PC-3 (cell line): ENCODE measurements around the gene DQX1.

Experiments
- EZH2 ChIP-seq: fragments of 300-600 bp; sonication (generic); IDR thresholded peaks from one replicate; pipeline ENCODE4 v1.6.1; 2017; ENCODE audit warnings: antibody characterized with exemption, mild to moderate bottlenecking, low read length; ENCODE audit not compliant: unreplicated experiment
- TF ChIP-seq, protein P1 (sequence below): fragments of 300-600 bp; sonication (generic); conservative IDR thresholded peaks from 2 replicates; pipeline ENCODE4 v1.5.1; 2017; ENCODE audit warnings: antibody characterized with exemption, low read depth, mild to moderate bottlenecking, low read length

DNA sequence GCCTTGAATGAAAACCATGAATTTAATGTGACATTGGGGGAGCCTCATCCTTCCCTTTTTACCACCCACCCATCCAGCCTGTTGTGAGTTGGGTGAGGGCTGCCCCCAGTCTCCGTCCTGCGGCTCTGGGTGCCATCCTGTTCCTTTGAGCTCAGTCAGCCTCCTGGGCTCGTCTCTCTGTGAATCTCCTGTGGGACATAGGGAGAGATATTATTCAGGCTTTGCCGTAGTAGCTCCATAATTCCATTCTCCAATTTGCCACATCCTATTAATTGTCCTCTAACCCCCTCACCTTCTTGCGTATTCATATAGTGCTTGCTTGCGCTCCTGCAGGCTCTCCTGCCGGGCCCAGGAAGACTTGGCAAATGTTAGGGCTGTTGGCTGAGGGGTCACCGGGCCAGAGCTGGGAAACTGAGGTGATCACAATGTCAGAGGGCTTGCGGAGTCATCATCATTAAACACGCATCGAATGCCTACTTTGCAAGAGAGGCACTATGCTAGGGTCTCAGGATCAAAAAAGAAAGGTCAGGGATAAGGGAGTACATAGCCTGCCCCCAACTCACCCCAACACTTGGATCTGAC is 709 bp upstream of the DQX1 start:
- no peak for TF ChIP-seq EZH2
- TF ChIP-seq, protein P1, sequence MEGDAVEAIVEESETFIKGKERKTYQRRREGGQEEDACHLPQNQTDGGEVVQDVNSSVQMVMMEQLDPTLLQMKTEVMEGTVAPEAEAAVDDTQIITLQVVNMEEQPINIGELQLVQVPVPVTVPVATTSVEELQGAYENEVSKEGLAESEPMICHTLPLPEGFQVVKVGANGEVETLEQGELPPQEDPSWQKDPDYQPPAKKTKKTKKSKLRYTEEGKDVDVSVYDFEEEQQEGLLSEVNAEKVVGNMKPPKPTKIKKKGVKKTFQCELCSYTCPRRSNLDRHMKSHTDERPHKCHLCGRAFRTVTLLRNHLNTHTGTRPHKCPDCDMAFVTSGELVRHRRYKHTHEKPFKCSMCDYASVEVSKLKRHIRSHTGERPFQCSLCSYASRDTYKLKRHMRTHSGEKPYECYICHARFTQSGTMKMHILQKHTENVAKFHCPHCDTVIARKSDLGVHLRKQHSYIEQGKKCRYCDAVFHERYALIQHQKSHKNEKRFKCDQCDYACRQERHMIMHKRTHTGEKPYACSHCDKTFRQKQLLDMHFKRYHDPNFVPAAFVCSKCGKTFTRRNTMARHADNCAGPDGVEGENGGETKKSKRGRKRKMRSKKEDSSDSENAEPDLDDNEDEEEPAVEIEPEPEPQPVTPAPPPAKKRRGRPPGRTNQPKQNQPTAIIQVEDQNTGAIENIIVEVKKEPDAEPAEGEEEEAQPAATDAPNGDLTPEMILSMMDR, result no peak
